ENCODE measurements around the gene TOP3A.

TOP3A gene

GRCh38 chr17:18253947-18254821 lies 60.6 kb downstream of the TOP3A start:
- DNase-seq (ENCODE audit: low read depth) = no peak

DNA sequence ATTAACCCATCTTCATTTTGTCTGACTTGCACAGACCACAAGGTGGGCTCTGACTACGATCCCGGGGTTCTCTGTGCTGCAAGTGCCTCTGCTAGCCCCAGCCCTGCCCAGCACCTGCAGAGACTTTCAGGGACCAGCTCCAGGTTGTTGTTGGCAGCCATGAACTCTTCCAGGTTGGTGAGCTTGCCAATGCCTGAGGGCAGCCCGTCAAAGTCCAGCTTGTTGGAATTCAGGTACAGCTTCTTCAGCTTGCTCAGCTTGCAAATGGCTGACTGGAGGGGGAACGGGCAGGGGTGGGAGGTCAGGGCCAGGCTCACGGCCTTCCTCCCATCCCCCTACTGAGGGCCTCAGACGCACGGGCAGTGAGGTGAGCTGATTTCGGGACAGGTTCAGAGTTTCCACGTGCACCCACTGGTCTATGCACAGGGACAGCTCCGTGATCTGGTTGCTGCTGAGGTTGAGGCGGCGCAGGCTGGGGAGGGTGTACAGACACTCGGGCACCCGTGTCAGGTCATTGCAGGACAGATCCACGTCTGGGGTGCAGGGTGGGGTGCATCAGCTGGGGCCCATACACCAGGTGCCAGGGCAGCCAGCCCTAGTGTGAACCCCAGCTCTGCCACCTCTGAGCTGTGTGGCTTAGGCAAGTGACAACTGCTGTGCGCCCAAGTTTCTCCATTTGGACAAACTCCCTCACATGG lies 61.5 kb downstream of the TOP3A start:
- no peak for DNase-seq (ENCODE audit: low read depth)

GRCh38 chr17:18252160-18252559 lies 62.6 kb downstream of the TOP3A start:
- DNase-seq (ENCODE audit: low read depth) = no peak

DNA sequence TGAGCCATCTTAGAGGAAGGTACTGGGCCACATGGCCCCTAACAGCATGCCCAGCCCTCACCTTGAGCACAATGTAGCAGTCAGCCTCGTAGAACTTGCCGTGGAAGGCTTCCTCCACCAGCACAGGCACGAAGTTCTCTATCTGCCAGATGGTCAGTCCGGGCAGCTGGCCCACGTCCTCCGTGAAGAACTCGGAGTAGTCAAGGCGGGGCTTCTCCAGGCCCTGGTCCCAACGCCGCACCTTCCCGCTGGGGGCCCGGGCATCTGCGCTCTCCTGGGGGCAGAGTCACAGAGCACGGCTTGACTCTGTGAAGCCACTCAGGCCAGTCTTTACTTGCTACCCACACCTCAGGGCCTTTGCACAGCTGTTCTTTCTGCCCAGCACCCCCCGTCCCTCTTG lies 63.6 kb downstream of the TOP3A start:
- DNase-seq (ENCODE audit: low read depth) = no peak

DNA sequence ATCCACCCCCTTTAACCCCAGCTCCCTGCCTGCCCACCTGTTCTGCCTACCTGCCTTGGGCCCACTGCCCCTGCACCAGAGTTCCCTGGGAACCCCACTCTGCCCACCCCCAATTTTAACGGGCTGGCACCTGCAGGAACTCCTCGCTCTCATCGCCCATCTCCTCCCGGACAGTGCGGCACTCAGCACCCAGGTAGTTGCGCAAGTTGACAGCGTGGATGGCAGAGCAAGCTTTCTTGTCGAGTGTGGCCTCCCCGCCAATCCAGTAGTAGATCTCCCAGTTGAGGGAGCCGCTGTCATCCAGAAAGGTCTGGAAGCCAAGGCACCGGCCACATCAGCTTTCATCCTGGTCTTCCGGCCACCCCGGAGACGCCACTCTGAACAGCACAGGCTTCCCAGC lies 64.1 kb downstream of the TOP3A start:
- DNase-seq (ENCODE audit: low read depth) = no peak

GRCh38 chr17:18250259-18250658 lies 64.5 kb downstream of the TOP3A start:
- no peak for DNase-seq (ENCODE audit: low read depth)

- no peak for DNase-seq (ENCODE audit: low read depth)
These were observed 66.0 kb downstream of the TOP3A start for GRCh38 chr17:18248811-18249210.

DNA sequence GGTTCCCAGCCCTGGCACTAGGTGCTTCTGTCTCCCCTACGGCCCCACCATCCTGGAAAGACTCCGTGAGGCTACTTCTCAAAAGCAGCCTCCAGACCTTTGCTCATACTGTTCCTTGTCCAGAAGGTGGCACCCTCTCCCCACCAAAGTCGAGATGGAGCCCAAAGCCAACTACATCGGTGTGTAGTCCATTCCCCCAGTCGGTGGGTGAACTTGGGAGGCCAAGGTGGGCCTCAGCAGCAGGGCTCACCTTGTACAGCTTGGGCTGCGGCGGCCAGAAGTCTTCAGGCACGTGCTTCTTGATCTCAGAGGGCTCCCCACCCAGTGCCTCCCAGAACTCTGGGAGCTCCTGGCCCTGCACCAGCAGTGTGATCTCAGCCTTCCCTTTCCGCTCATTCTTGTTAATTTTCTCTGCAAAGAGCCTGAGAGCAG lies 66.5 kb downstream of the TOP3A start:
- DNase-seq (ENCODE audit: low read depth) = peak; percentile 23

- no peak for DNase-seq (ENCODE audit: low read depth)
These were observed 67.2 kb downstream of the TOP3A start for GRCh38 chr17:18247613-18248001.

DNA sequence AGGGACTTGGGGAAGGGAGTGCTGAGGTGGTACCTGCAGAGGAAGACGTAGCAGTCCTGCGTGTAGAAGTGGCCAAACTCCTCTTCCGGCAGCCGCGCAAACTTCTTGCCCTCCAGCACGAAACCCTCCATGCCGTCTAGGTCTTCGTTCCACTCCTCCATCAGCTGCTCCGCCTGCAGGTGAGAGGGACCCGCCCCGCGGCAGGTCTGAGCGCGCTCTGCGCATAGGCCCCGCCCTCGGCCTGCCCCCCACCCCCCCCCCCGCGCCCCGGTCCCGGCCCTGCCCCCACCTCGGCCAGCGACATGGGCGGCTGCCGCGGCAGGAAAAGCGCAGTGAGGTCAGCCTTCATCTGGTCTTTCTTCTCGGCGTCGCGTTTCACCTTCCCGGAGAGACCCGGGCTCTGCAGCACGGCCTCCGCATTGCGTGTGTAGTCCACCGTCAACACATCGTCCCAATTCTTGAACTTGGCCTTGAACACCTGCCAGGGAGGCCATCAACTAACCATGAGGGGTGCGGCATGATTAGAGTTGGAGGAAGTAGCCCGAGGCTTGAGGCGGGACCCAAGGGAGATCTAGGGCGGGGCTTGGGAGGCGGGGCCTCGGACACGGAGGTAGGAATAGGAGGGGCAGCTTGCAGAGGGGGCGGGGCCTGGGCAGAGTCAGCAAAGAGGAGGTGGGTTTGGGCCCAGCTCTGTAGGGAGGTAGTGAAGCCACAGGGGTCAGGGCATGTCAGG lies 67.7 kb downstream of the TOP3A start:
- DNase-seq (ENCODE audit: low read depth) = no peak

DNA sequence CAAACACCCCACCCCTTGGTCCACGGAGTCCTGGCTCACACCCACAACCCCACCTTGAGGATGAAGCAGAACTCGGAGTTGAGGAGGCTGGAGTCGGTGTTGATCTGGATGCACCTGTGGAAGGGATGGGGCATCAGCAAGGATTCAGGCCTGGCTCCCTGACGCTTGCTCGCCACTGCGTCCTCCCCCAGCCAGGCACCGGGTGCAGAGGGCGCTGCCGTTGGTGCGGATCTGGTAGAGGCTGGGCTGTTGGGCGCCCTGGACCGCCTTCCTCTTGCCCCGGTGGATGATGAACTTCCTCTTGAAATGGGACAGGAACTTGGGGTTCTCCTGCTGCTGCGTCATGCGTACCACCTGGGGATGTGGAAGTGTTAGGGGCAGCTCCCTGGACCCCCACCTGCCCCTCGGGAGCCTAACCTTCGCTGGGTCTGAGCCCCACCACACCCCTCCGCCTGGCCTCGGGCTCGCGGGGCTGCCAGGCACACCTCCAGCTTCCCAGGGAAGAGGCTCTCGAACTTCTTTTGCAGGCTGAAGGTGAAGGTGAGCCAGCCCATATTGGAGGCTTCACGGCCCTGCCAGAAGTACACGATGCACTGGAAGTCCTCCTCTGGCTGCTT lies 68.6 kb downstream of the TOP3A start:
- DNase-seq (ENCODE audit: low read depth) = no peak

DNA sequence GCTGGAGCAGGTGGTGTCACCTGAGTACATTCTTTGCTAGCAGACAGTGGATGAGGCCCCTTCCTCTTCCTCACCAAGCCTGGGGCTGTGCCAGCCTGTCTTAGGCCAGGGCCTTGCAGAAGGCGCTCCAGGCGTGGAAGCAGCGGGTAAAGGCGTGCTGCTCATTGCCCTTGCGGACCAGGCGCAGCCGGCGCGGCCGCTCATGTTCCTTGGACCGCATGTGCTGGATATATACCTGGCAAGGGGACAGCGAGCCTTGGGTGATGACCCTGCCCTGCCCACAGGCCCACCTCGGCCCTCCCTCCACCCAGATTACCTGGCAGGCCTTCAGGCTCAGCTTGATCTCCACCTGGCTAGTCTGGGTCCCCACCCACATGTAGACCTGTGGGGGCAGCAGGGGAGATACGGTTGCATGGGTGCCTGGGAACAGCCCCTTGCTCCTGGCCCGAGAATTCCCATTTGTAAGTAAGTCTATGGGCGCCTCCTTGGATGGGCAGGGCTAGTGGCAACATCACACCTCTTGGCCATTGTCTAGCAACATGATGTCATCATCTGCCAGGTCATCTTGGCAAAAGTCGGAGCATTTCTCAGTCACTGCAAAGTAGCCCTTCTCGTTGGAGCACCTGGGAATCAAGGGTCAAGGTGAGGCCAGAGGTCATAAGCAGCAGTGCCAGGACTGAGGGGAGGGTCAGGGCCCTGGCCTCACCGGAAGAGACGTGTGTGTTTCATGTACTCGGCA lies 69.6 kb downstream of the TOP3A start:
- DNase-seq (ENCODE audit: low read depth) = no peak

DNA sequence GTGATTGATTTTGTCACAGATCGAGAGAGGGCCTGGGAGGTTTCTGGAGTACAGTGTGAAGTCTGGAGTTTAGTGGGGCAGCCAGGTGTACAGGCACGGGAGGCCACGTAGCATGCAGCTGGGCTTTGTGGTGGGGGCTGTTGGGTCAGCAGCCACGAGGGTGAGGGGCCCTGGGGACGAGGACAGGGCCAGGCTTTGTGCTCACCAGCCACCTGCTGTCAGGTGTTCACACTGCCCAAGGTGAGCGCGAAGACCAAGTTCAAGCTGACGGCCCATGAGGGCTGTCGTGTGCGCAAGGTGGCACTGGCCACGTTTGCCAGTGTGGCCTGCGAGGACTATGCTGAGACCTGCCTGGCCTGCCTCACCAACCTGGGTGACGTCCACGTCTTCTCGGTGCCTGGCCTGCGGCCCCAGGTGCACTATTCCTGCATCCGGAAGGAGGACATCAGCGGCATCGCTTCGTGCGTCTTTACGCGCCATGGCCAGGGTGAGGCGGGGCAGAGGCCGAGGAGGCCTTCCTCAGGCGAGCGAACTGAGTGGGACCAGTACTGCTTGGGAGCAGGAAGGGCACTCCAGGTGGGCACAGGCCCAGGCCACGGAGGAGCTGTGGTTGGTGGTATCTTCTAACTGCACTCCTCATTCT lies 73.4 kb downstream of the TOP3A start:
- no peak for DNase-seq (ENCODE audit: low read depth)

DNA sequence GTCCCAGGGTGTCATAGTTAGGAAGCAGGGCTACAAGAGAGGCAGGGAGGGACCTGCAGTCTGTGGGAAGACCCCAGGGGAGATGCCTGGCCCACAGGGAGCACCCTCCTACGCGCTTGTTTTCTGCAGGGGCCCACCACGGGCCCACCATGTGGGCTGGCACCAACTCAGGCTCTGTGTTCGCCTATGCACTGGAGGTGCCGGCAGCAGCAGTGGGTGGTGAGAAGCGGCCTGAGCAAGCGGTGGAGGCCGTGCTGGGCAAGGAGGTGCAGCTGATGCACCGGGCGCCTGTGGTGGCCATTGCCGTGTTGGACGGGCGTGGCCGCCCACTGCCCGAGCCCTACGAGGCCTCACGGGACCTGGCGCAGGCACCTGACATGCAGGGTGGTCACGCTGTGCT lies 74.3 kb downstream of the TOP3A start:
- no peak for DNase-seq (ENCODE audit: low read depth)

DNA sequence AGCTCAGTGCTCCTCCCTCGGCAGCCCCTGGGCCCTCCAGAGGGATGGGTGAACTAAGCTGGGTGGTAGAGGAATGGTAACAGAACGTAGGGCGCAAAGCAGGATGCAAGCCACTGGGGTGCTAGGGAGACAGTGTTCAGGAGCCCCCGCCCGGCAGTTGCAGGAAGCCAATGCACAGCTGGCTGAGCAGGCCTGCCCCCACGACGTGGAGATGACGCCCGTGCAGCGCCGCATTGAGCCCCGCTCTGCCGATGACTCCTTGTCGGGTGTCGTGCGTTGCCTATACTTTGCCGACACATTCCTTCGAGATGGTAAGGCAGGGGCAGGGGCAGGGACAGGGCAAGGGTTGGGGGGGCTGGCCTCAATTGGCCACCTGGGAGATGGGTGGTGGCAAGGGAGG lies 76.5 kb downstream of the TOP3A start:
- DNase-seq (ENCODE audit: low read depth) = no peak

GRCh38 chr17:18237461-18237860 lies 77.3 kb downstream of the TOP3A start:
- DNase-seq (ENCODE audit: low read depth) = no peak

DNA sequence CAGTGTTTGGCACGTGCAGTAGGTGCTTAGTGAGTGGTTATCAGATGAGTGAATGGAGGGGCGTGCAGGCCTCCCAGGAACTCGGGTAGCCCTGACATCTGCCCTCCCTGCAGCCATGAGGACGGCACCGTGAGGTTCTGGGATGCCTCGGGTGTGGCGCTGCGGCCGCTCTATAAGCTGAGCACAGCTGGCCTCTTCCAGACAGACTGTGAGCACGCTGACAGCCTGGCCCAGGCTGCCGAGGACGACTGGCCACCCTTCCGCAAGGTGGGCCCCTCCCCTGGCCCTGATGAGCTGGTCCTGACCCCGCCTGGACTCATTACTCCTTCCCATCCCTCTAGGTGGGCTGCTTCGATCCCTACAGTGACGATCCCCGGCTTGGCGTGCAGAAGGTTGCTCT lies 78.3 kb downstream of the TOP3A start:
- DNase-seq (ENCODE audit: low read depth) = no peak

- DNase-seq (ENCODE audit: low read depth) = no peak
These were observed 79.0 kb downstream of the TOP3A start for GRCh38 chr17:18235743-18236256.

DNA sequence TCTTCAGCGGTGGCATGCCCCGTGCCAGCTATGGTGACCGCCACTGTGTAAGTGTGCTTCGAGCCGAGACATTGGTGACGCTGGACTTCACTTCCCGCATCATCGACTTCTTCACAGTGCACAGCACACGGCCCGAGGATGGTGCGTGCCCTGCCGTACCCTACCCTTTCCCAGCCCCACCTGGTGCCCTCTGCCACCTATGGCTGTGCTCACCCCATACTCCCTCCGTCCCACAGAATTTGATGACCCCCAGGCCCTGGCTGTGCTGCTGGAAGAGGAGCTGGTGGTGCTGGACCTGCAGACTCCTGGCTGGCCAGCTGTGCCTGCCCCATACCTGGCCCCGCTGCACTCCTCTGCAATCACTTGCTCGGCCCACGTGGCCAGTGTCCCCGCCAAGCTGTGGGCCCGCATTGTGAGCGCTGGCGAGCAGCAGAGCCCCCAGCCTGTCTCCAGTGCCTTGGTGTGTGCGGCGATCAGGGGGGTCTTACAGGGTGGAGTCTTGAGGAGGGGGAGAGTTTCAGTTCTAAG lies 79.9 kb downstream of the TOP3A start:
- DNase-seq (ENCODE audit: low read depth) = no peak

DNA sequence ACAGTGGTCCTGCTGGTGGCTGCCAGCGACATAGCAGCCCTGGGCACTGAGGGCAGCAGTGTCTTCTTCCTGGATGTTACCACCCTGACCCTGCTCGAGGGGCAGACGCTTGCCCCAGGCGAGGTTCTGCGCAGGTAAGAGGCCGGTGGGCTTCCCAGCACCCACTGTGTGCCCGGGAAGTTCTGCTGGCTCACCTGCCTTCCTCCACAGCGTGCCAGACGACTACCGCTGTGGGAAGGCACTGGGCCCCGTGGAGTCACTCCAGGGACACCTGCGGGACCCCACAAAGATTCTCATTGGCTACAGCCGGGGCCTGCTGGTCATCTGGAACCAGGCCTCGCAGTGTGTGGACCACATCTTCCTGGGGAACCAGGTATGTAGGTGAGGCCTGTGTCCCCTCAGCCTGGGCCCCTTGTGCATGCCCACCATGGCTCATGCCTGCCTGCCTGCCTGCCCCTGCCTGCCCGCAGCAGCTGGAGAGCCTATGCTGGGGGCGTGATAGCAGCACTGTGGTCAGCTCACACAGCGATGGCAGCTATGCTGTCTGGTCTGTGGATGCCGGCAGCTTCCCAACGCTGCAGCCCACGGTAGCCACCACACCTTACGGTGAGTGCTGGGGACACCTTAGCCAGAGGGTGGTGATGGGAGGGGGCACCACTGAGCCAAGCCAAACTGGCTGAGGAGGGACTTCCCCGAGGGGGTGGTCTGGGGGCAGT lies 80.8 kb downstream of the TOP3A start:
- no peak for DNase-seq (ENCODE audit: low read depth)

Data from T-helper 22 cell (primary cell).